ENCODE results near the gene C5orf46. TPM values are rescaled to one million over a fixed set of nuclear protein-coding genes. Genes with fewer than 3 reads are reported as not detected.
"Not testable (repeated sequence)": the region's sequence is repeated elsewhere in the genome, so short reads cannot be mapped to it uniquely, and the experiment has no call there.

Gene C5orf46
- polyA plus RNA-seq, 1 donor (not counting 4 experiments of a cell fraction or from before 2014, with no cell fraction given): 0.75 TPM

DNA sequence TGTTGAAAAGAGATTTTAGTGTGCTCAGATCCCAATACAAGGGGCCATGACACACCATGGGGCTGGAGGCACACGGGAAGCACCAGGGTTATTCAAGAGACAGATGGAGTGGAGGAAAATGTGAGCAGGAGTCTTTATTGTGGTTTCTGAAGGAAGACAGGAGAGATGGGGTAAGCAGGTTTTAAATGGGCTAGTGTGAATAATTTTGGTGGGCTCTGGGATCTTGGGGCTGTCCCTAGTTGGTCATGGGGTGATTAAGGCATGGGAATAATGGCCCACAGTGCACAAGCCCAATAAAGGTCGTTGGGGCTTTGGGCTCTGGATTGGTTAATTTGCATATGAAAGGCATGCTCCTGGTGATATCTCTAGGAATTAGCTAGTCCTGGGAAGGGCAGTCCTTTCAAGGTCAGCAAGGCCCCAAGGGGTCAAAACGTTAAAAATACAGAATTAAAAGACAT lies 31.4 kb downstream of the C5orf46 start:
- Histone ChIP-seq H3K36me3 (ENCODE audit: control insufficient read depth in 2 of 2, extremely low read depth in 1 of 2, insufficient read depth in 2 of 2, low read length in 2 of 2) (no peaks in the 10 kb centered on the region), H3K27ac (ENCODE audit: control insufficient read depth, insufficient read depth, low read length) (no peak overlapping the region), H2AFZ (ENCODE audit: control insufficient read depth, low read length) (no peak overlapping the region), H3K4me1 (ENCODE audit: control insufficient read depth, extremely low read depth, insufficient read depth, low read length) (no peaks in the 10 kb centered on the region), H3K9ac (ENCODE audit: control insufficient read depth, extremely low read depth, insufficient read depth, low read length) (no peak overlapping the region), H3K27me3 (ENCODE audit: control insufficient read depth, extremely low read depth, insufficient read depth, low read length) (peaks cover 4% of the 10 kb centered on the region), H3K9me1 (ENCODE audit: control insufficient read depth, extremely low read depth, insufficient read depth, low read length) (no peaks in the 10 kb centered on the region), H3K4me2 (ENCODE audit: control insufficient read depth, extremely low read depth, insufficient read depth, low read depth, low read length) (no peak overlapping the region), H3K9me3 (ENCODE audit: control insufficient read depth, low read depth, low read length) (no peaks in the 10 kb centered on the region), H3K4me3 (ENCODE audit: control insufficient read depth in 2 of 3, extremely low read depth in 1 of 3, insufficient read depth in 2 of 3, low read depth in 1 of 3, low read length in 3 of 3) (no peak overlapping the region), H3K79me2 (ENCODE audit: control insufficient read depth, insufficient read depth, low read length) (no peaks in the 10 kb centered on the region), H4K20me1 (ENCODE audit: control insufficient read depth, extremely low read depth, insufficient read depth, low read length) (no peaks in the 10 kb centered on the region)
- TF ChIP-seq, protein P1, sequence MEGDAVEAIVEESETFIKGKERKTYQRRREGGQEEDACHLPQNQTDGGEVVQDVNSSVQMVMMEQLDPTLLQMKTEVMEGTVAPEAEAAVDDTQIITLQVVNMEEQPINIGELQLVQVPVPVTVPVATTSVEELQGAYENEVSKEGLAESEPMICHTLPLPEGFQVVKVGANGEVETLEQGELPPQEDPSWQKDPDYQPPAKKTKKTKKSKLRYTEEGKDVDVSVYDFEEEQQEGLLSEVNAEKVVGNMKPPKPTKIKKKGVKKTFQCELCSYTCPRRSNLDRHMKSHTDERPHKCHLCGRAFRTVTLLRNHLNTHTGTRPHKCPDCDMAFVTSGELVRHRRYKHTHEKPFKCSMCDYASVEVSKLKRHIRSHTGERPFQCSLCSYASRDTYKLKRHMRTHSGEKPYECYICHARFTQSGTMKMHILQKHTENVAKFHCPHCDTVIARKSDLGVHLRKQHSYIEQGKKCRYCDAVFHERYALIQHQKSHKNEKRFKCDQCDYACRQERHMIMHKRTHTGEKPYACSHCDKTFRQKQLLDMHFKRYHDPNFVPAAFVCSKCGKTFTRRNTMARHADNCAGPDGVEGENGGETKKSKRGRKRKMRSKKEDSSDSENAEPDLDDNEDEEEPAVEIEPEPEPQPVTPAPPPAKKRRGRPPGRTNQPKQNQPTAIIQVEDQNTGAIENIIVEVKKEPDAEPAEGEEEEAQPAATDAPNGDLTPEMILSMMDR (optimal IDR thresholded peaks at IDR 0.05 in 1 of 3, IDR thresholded peaks at IDR 0.05 in 1 of 3, conservative IDR thresholded peaks at IDR 0.05 in 1 of 3; ENCODE audit: extremely low read depth in 1 of 3, insufficient read depth in 2 of 3, low read length in 3 of 3): no peak
- TF ChIP-seq EZH2 (IDR thresholded peaks at IDR 0.05; ENCODE audit: low read length): no peak
- FAIRE-seq: no peak
- dilution Hi-C loops (cut with MboI; ENCODE audit: extremely low pct_ligation_motif_present, low sequenced_read_pairs): no loop called here
- DNase-seq (ENCODE audit: low read depth, low spot score): no peak

DNA sequence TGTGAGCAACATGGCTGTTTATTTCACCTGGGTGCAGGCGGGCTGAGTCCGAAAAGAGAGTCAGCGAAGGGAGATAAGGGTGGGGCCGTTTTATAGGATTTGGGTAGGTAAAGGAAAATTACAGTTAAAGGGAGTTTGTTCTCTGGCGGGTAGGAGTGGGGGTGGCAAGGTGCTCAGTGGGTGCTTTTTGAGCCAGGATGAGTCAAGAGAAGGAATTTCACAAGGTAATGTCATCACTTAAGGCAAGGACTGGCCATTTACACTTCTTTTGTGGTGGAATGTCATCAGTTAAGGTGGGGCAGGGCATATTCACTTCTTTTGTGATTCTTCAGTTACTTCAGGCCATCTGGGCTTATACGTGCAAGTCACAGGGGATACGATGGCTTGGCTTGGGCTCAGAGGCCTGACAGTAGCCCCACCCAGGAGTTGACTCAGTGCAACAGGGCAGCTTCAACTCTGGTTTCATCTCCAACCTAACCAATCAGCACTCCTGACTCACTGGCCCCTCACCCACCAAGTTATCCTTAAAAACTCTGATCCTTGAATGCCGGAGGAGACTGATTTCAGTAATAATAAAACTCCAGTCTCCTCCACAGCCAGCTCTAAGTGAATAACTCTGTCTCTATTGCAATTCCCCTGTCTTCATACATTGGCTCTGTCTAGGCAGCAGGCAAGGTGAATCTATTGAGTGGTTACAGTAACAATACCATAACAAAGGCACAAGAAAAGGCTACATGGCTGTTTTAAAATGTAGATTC lies 32.0 kb downstream of the C5orf46 start:
- H3K4me3 ChIP-seq (ENCODE audit: control insufficient read depth in 2 of 3, extremely low read depth in 1 of 3, insufficient read depth in 2 of 3, low read depth in 1 of 3, low read length in 3 of 3); H3K9me3 ChIP-seq (ENCODE audit: control insufficient read depth, low read depth, low read length); H3K36me3 ChIP-seq (ENCODE audit: control insufficient read depth in 2 of 2, extremely low read depth in 1 of 2, insufficient read depth in 2 of 2, low read length in 2 of 2); H3K27ac ChIP-seq (ENCODE audit: control insufficient read depth, insufficient read depth, low read length); H3K4me2 ChIP-seq (ENCODE audit: control insufficient read depth, extremely low read depth, insufficient read depth, low read depth, low read length); H3K79me2 ChIP-seq (ENCODE audit: control insufficient read depth, insufficient read depth, low read length); DNase-seq (ENCODE audit: low read depth, low spot score); H3K9me1 ChIP-seq (ENCODE audit: control insufficient read depth, extremely low read depth, insufficient read depth, low read length); H3K4me1 ChIP-seq (ENCODE audit: control insufficient read depth, extremely low read depth, insufficient read depth, low read length); H2AFZ ChIP-seq (ENCODE audit: control insufficient read depth, low read length); dilution Hi-C loops (cut with MboI; ENCODE audit: extremely low pct_ligation_motif_present, low sequenced_read_pairs); FAIRE-seq; H4K20me1 ChIP-seq (ENCODE audit: control insufficient read depth, extremely low read depth, insufficient read depth, low read length); H3K9ac ChIP-seq (ENCODE audit: control insufficient read depth, extremely low read depth, insufficient read depth, low read length); H3K27me3 ChIP-seq (ENCODE audit: control insufficient read depth, extremely low read depth, insufficient read depth, low read length): not testable (repeated sequence)

DNA sequence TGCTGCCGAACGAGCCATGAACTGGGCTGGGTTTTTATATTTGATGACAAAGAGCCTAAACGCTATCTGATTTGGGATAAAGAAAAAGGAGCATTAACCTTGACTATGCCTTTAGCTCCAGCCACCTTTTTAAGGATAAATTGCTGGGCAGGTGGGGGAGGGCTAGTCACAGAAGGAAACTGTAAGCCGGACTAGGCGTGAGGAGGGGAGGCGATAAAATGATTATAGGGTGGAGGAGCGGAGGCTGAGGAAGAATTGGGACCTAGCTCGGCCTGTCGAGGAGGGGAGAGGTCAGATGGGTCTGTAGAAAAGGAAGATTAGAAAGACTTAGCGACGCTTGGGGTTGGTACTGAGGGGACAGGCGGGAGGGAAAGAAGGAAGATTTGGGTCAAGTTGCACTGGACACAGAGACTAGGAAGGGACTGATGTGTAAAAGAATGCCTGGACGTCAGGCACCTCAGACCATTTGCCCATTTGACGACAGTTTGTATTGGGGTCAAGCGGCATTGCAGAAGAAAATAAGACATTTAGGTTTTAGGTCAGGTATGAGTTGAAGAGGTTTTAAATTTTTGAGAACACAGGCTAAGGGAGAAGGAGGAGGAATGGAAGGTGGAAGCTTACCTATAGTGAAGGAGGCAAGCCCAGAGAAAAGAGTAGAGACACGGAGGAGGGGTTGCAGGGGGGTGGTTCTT lies 33.4 kb downstream of the C5orf46 start:
- H3K4me2 ChIP-seq (ENCODE audit: control insufficient read depth, extremely low read depth, insufficient read depth, low read depth, low read length); H3K27ac ChIP-seq (ENCODE audit: control insufficient read depth, insufficient read depth, low read length); H3K9ac ChIP-seq (ENCODE audit: control insufficient read depth, extremely low read depth, insufficient read depth, low read length); H2AFZ ChIP-seq (ENCODE audit: control insufficient read depth, low read length); H3K4me3 ChIP-seq (ENCODE audit: control insufficient read depth in 2 of 3, extremely low read depth in 1 of 3, insufficient read depth in 2 of 3, low read depth in 1 of 3, low read length in 3 of 3); FAIRE-seq; dilution Hi-C loops (cut with MboI; ENCODE audit: extremely low pct_ligation_motif_present, low sequenced_read_pairs); H3K79me2 ChIP-seq (ENCODE audit: control insufficient read depth, insufficient read depth, low read length); H4K20me1 ChIP-seq (ENCODE audit: control insufficient read depth, extremely low read depth, insufficient read depth, low read length); H3K36me3 ChIP-seq (ENCODE audit: control insufficient read depth in 2 of 2, extremely low read depth in 1 of 2, insufficient read depth in 2 of 2, low read length in 2 of 2); H3K9me3 ChIP-seq (ENCODE audit: control insufficient read depth, low read depth, low read length); H3K27me3 ChIP-seq (ENCODE audit: control insufficient read depth, extremely low read depth, insufficient read depth, low read length); DNase-seq (ENCODE audit: low read depth, low spot score); H3K4me1 ChIP-seq (ENCODE audit: control insufficient read depth, extremely low read depth, insufficient read depth, low read length); H3K9me1 ChIP-seq (ENCODE audit: control insufficient read depth, extremely low read depth, insufficient read depth, low read length): not testable (repeated sequence)

DNA sequence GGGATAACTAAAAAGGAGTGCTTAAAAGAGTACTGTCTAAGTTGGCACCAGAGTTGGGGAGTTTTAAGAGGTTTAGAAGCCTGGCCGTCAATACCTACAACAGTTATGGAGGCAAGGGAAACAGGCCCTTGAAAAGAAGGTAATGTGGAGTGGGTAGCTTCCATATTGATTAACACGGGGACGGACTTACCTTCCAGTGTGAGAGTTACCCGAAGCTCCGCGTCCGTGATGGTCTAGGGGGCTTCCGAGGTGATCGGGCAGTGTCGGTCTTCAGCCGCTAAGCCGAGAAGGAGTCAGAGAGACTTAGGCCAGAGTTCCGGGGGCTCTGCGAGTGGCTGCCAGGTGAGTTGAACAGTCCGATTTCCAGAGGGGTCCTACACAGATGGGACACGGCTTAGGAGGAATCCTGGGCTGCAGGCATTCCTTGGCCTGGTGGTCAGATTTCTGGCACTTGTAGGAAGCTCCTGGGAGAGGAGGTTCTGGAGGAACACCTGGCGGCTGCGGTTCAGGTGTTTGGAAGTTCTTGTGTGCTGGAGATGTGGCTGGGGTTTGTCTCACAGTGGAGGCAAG lies 34.3 kb downstream of the C5orf46 start:
- H3K79me2 ChIP-seq (ENCODE audit: control insufficient read depth, insufficient read depth, low read length); H3K9me1 ChIP-seq (ENCODE audit: control insufficient read depth, extremely low read depth, insufficient read depth, low read length); FAIRE-seq; H3K36me3 ChIP-seq (ENCODE audit: control insufficient read depth in 2 of 2, extremely low read depth in 1 of 2, insufficient read depth in 2 of 2, low read length in 2 of 2); DNase-seq (ENCODE audit: low read depth, low spot score); H3K9me3 ChIP-seq (ENCODE audit: control insufficient read depth, low read depth, low read length); H3K27ac ChIP-seq (ENCODE audit: control insufficient read depth, insufficient read depth, low read length); H3K4me2 ChIP-seq (ENCODE audit: control insufficient read depth, extremely low read depth, insufficient read depth, low read depth, low read length); H3K9ac ChIP-seq (ENCODE audit: control insufficient read depth, extremely low read depth, insufficient read depth, low read length); H3K4me3 ChIP-seq (ENCODE audit: control insufficient read depth in 2 of 3, extremely low read depth in 1 of 3, insufficient read depth in 2 of 3, low read depth in 1 of 3, low read length in 3 of 3); H3K27me3 ChIP-seq (ENCODE audit: control insufficient read depth, extremely low read depth, insufficient read depth, low read length); dilution Hi-C loops (cut with MboI; ENCODE audit: extremely low pct_ligation_motif_present, low sequenced_read_pairs); H3K4me1 ChIP-seq (ENCODE audit: control insufficient read depth, extremely low read depth, insufficient read depth, low read length); H2AFZ ChIP-seq (ENCODE audit: control insufficient read depth, low read length); H4K20me1 ChIP-seq (ENCODE audit: control insufficient read depth, extremely low read depth, insufficient read depth, low read length): not testable (repeated sequence)

All from keratinocyte (primary cell).